Erythroblast (primary cell): ENCODE results near the gene PITPNB.

Source experiments
- GATA1 ChIP-seq: IDR thresholded peaks from 2 replicates; pipeline ENCODE4 v1.6.1; 2011; ENCODE audit warnings: low read depth, mild to moderate bottlenecking, control low read depth, low read length, moderate library complexity
- POLR2A ChIP-seq: IDR thresholded peaks from 2 replicates; pipeline ENCODE4 v1.6.1; 2011; ENCODE audit warnings: mild to moderate bottlenecking, low read length

DNA sequence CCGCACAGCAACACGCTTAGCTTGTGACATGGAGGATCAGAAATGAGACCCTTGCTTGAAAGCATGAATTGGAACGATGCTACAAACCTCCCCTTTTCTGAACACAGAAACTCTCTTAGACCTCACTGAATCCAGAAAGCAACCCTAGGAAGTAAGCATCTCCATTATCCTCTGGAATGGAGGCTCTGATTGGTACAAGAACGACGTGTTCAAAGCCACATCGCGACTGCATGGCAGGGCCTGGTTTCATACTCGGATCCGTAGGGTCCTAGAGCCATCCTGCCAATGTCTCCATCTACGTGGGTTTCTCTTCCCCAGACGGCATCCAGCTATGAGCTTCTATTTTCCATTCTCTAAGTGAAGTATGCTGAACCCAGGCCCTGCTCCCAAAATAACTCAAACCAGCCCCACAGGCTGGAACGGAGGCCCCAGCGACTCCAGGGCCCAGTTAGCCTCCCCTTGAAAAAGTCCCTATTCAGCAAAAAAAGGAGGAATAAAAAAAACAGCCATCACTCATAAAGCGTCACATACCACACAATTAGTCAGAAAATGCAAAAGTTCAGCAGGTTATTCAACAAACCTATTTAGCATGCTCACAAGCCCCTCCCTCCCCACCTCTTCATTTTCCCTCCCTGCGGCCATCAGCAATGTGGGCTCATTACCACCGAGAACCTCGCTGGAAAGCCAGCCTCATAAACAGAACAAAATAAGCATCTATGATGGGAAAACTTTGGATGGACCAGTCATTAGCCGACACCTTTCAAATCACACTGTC lies 110.4 kb downstream of the PITPNB start:
- TF ChIP-seq POLR2A: no peak
- no peak for TF ChIP-seq GATA1
